Measurements from ENCODE around the gene LETM1. TPM values are rescaled to one million over a fixed set of nuclear protein-coding genes. Genes with fewer than 3 reads are reported as not detected.

The LETM1 gene
- total RNA-seq, 1 experiment from 2014 or later = 48.9 TPM

DNA sequence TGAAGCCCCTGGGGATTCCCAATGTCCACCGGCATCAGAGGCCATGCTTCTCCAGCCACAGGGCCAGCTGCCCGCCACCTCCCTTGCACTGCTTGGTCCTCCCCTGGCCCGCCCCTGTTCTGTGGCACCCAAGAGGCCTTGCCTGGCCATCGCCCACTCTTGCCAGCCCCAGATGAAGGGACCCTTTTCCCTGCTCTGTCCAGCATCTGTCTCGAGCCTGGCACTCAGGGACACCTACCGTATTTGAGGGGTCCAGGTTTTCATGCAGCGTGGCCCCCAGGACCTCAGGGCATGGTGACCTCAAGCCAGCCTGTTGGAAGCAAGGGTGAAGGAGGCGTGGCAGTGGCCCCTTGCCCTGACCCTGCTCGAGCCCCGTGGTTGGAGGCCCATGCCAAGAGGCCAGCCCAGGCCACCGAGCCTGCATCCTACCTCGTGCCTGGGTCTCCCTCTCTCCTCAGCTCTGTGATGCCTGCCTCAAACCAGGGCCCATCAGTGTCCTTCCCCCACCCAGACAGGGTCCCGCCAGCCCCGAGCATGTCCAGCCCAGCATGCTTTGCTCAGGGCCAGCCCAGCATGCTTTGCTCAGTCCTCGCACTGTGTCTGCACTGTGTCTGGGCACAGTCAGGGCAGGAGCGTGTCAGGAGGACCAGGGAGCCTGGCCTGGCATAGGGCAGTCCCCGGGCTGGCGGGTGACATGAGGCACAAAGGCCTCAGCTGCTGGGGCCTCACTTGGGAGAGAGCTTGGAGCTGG lies 77.1 kb downstream of the LETM1 start:
- DNase-seq (ENCODE audit: low read depth) = no peak

DNA sequence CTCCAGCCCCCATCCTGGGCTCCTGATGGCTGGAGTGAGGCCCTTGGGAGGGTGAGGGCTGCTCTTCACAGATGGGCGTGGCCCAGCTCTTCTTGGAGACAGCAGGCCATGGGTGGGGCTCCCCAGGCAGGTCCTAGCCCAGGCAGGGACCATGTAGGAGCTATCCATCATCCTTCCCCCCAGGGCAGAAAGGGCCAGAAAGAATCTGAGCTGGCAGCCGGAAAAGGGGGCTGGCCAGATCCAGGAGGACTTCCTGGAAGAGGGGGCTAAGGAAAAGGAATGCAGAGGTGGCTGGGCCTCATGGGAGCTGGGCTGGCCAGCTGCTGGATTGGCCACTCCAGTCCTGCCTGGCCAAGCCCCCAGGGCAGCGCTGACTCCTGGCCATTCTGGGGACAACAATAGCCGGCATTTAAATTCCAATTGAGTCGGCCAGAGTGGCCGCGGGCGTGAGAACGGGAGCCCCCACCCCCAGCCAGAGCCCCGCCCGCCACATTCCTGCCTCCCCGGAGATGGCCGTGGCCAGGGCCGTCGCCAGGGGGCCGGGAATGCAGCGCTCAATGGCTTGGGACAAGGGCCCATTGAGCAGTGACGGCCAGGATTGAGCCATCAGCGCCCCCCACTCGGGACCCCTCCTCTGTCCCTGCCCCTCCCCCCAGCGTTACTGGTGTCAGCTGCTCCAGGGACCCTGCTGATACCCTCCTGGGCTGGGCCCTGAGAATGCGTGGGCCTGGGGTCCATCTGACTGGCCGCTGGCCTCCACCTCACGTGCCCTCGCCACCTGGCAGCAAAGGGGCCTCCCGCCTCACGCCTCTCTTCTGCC lies 77.9 kb downstream of the LETM1 start:
- peak; percentile 59 for DNase-seq (ENCODE audit: low read depth)

DNA sequence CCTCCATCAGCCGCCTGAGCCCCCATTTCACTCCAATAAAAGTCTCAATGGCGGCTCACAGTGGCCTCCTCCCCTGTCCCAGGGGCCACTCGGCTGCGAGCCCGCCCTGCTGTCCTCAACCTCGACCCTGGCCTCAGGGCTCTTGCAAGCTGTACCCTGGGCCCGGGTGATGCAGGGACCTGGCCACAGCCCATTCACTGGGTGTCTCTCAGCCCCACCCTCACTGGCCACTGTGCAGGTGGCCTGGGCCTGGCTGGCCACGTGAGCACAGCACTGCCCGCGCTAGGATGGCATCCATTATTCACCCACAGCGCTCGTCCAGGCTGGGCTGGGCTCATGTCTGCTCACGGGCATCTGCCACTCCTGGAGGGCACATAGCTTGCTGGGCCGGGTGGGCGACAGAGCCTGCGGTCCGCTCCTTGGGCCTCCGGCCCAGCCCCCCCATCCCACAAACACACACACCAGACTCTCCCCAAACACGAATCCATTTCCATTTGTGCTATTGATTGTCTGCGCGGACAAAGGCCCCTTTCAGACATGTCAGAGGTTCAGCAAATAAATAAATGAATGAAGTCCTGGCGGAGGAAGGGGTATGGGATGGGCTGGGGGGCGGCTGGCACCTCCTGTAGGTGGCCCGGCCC lies 79.3 kb downstream of the LETM1 start:
- no peak for DNase-seq (ENCODE audit: low read depth)

DNA sequence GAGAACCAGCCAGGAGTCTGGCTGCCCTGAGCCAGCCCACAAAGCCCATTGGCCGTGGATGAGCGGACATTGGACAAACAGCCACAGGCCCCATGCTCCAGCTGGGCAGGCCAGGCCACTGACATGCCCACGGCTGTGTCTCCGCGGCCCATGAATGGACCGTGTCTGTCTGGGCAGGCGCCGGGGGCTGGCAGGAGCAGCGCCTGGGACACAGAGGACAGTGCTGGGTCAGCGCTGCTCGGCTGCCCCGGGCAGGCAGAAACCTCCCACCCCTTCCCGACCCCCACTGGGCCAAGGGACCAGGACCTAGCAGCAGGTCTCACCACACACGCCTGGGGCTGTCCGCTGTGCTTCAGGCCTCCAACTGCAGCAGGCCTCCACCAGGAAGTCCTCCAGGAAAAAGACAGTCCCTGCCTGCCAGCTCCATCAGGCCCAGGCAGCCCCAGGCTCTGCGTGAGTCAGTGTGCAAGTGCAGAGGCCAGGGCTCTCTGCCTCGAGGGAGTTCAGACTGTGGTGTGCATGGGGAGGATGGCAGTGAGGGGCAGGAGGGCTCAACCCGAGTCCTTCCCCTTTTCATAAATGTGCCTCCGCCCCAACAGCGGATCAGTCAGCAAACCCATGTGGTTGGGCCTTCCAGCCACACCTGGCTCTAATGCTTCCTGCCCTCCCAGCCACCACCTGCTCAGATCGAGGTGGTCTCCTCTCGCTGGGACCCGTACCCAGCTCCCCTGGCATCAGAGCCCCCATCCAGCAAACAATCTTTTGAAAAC lies 80.0 kb downstream of the LETM1 start:
- DNase-seq (ENCODE audit: low read depth) = peak; percentile 46

DNA sequence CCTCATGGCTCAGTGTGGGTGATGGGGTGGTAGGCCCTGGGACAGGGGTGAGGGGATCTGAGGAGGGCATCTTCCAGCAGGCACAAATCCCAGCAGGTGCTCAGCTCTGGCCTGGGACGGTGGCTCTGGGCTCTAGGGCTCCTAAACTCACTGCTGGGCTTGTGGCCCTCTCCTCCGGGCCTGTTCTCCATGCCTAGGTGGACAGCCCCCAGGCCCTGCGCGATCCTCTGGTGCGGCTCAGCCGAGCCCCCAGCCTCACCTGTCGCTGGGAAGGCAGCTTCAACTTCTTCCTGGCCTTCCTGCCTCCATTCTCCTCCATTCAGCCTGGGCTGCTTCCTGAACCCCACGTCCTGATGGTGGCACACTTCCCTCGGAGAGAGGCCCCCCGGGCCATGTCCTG lies 82.2 kb downstream of the LETM1 start:
- no peak for DNase-seq (ENCODE audit: low read depth)

DNA sequence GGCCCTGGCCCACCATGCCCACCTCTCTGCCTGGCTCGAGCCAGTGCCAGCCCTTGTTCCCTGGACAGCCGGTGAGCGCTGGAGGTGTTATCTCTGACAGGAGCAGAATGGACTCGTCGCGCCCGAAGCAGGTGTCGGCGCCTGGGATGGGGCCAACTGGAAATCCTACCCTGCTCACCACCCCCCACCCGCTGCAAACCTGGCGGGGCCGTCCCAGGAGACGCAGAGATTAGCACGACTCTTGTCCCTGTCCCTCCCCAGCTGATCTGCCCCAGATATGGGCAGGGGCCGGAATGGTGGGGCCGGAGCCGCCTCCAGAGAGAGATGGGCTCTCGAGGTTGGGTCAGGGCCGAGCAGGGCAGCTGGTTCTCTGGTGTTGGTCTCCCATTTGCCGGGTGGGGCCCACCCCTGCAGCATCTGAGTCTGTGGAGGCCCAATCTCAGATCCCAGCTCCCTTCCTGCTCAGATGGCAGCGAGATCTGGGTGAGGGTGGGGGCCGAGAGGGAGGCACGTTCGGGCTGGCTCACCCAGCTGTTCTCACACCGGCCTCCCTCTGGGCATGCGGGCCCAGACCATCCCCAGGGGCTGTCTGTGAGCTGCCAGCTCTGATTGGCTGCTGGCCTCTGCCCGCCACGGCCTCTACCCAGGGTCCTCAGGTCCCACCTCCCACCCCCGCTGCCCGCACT lies 83.0 kb downstream of the LETM1 start:
- no peak for DNase-seq (ENCODE audit: low read depth)

DNA sequence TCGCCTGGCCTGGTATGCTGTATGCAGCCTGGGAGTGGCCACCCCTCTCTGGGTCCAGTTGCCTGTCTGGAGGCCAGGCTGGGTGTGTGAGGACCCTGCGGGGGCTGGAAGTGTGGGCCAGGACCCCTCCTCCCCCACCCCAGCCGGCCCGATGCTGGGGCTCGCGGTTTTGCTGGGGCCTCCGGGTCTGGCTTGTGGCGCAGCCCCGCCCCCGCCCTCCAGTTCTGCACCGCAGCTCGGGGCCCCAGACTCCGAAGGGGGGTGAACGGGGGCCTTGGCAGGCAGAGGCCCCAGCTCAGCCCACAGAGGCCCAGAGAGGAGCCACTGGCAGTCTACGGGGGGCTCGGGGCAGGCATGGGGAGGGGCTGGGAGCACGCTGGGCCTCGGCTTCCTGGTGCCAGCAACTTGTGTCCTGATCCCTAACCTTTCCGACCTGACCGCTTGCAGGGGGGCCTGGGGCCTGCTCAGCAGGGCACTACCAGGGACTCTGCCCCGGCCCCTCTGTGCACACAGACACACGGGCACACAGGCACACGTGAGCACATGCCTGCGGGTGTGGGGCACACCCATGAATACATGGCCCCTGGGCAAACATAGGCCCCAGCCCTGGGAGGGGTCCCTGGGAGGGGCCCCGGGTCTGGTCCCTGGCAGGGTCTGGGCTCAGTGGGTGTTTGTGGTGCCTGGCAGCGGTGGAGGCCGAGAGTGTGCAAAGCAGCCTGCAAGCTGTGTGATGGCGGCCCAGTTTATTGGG lies 84.2 kb downstream of the LETM1 start:
- DNase-seq (ENCODE audit: low read depth) = no peak

DNA sequence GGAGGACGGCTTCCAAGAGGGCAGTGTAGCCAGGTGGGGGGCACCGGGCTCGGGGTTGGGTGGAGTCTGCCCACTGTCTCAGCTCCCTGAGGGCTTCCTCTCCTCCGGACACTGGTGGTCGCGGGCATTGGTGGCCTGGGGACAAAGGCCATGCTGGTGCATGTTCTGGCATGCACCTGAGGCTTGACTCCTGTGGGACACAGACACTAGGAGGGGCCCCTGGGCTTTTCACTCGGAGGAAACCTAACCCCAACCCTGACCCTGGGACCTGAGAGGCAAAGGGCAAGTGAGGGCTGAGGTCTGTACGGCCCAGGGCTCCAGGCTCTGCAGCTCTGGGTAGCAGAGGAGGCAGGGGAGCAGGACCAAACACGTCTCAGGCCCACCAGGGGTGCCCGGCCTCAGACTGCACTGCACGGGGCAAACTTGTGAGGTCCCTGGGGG lies 85.1 kb downstream of the LETM1 start:
- DNase-seq (ENCODE audit: low read depth) = no peak

DNA sequence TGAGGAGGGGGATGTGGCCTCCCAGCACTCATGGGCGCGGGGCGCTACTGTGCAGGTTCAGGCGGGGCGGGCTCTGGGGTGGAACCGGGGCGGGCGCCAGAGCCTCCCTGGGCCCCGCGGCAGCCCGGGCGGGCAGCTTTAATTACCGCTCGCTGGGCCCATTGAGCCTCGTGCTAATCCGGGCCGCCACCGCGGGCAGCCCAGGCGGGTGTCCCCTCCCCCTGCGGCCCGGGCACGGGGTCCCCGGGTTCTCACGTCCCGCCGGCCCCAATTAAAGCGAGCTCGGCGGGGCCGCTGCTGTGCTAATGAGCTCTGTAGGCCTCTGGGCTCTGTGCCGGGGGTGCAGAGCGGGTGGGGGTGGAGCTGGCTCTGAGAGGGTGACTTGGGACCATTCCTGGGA lies 85.7 kb downstream of the LETM1 start:
- DNase-seq (ENCODE audit: low read depth) = no peak

DNA sequence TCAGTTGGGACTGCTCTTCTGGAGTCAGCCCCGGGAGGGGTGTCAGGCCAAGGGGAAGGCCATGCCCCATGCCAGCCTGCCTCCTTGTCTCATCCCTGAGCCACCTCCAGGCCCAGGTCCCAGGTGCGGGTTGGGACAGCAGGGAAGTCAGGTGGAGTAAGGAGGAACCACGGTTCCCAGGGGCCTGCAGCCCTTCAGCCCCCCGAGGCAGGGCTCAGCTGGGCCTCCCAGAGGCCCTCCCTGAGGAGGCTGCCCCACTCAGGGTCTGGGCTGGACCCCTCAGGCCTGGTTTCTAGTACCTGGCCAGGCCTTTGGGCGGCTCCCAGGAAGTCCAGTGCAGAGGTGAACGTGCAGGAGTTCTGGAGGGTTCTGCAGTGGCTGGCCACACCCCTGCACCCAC lies 86.3 kb downstream of the LETM1 start:
- DNase-seq (ENCODE audit: low read depth) = no peak

DNA sequence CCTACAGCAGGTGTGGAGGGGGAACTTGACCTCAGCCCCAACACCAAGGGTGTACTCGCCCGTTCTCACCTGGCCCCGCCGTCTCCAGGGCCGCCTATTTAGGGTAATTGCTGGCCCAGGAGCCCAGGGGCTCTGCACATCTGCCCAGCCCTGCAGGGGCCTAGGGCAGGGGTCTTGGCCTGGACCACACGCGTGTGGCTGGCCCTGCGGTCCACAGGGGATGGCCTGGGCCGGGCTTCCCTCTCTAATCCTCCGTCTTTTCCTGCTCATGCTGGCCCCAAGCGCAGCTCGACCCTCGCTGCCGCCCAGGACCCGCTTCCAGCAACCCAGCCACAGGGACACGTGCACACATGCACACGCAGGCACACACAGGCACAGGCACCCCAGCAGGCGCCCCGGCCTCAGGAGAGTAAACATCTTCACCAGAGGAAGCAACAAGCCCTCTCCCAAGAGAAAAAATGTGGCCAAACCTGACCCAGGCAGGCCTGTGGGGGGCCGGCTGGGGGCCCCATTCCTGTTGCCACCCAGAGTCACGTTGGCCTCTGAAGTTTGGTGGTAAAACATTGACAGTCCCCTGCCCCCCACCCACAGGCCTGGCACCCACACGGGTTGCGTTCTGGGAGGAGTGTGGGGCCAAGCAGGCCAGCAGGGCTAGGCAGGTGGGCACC lies 87.5 kb downstream of the LETM1 start:
- no peak for DNase-seq (ENCODE audit: low read depth)

DNA sequence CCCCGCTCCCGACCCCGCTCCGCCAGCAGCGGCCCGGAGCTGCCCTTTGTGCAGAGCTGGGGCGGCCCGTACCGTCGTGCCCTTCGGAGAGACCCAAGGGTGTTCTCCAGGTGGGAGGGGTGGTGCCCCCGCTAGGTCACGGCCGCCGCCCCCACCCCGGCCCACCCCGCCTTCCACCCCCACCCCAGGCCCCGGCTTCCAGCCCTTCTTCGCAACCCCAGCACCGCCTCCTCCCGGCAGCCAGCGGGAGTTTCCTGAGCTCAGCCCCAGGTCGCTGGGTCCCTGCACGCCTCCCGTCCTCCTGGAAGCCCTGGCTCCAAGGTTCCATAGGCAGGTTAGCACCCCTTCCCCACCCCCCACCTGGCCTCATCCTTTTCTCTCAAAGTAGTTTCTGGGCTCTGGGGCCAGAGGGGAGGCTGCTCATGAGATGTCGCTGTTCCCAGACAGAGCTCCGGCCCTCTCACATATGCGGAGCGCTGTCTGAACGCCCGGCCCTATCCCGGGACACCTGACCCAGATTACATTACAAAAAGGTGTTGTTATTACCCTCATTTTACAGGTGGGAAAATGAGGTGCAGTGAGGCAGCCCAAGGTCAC lies 88.1 kb downstream of the LETM1 start:
- DNase-seq (ENCODE audit: low read depth) = peak; percentile 51

DNA sequence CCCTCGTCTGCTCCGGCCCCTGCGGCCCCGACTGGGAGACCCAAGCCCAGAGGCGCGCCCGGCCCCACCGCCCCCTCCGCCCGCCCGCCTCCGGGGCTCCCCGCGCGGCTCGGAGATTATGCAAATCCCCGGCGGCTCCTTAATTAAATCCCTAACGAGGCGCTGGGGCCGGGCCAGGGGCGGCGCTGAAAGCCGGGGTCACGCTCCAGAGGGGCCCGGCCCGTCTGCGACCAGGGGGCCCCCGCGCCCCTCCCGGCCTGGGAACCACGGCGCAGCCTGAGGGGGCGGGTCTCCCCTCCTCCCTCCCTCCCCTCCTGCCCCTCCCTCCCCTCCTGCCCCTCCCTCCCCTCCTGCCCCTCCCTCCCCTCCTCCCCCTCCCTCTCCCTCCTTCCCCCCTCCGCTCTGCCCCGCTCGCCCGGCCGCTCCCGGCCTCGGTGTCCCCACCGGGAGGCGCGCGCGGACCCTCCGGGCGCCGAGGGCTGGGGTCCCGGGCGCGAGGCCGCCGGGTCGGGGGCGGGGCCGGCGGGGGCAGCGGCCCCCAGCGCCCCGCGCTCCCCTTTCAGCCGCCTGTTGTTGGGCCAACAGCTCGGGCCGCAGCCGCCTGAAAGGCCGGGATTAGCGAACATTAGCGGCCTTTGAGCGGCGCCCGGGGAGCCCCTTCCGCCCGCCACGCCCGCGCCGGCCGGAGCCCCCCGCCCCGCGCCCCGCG lies 88.7 kb downstream of the LETM1 start:
- no peak for DNase-seq (ENCODE audit: low read depth)

DNA sequence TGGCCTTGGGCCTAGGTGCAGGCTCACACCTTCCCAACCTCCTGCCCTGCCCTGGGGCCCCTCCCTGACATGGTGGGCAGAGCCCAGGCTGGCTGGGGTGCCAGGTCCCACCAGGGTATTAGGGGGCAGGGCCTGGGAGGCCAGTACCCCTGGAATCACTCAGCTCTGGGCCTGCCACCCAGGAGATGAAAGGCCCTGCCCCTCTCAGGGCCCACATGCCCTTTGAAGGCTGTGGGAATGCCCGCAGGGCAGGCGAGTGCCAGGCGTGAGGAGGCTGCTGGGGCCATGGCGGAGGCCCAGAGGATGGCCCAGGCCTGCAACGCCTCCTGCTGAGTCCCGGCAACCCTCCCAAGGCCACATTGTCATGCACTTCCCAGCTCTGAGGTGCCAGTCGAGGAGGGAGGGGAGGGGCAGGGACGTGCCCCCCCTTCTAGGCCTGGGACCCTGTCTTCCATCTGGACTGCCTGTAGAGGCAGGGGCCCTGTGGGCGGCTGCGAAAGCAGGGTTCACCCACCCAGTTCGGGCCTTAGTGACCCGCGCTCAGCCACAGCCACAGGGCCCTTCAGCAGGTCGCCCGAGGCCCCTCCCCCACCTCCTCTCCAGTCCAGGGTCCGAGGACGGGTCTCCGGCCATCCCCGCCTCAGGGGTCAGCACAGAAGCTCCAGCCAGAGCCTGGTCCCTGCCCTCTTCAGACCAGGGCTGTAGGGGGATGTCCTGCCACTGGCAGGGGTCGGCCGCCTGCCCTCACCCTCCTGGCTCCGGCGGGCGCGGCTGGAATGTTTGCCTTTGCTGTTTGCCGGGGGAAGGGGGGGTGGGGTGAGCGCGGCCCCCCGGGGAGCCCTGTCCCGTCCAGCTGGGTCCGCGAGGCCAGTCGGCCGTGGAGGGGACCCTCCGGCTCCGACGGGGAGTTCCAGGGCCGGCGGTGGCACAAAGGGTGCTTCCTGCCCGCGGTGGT lies 89.6 kb downstream of the LETM1 start:
- DNase-seq (ENCODE audit: low read depth) = no peak

DNA sequence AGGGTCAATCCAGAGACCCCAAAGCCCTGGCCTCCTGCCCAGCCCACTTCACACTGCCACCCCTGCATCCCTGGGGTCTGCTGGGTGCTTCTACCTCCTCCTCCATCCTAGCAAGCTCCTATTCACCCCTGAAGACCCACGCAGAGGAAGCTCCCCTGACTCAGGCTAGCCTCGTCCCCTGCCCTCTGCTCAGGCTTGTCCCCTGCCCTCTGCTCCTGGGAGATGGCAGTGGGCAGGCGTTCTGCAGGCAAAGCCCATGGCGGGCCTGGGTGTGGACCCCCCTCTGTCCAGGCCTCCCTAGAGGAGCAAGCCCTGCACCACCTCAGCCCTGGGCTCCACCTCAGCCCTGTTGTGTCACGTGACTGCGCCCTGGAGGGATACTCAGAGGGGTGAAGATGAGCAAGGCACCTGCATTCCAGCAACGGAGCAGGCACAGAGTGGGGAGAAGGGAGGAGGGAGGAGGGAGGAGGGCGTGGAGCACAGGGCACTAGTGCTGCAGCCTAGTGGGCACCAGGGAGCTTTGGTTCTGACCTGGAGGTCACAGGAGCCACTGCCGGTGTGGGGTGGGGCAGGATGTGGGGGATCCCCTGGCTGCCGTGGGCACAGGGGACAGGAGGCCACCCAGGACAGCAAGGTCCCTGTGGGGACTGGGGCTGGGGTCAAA lies 90.4 kb downstream of the LETM1 start:
- DNase-seq (ENCODE audit: low read depth) = no peak

DNA sequence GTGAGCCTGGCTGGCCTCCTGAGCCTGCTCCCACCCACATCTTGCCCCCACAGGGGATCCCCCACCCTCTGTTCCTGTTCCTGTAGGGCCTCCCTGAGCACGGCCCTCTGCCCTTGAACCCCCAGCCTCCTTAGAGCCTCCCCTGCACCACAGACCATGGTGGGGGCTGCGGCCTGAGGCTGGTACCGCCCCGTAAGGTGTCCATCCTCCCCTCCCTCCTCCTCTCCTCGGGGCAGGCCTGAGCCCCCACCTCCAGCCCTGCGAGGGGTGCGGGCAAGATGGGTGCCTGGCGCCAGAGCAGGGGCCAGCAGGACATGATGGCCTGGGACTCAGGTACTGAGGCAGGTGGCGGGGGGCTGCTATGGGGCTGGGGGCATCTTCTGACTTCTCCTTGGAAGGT lies 91.3 kb downstream of the LETM1 start:
- DNase-seq (ENCODE audit: low read depth) = no peak

DNA sequence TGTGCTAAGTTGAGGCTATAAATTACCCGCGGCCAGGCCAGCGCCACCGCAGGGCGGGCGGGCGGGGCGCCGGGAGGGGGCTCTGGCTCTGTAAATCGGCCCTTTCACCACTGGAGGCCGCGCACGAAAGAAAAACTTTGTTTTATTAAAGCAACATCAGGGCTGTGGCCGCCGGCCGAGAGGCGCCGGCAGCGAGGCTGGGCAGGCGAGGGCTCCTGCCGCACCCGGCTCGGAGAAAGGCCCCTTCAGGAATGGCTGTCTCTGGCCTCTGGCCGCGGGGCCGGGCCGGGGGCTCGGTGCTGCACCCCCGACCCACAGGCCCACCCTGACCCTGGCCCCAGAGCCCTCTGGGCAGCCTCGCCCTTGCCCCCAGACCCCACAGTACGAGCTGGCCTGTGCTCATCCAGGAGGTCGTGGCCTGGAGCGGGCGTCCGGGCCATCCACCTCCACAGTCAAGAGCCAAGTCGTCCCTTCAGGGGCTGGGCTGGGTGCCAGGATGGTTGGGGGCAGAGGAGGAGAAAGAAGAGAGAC lies 92.3 kb downstream of the LETM1 start:
- peak; percentile 50 for DNase-seq (ENCODE audit: low read depth)

All from Daoy (cell line).